Heart left ventricle (tissue), 16 donors: ENCODE data around the gene JMJD7. TPM values are rescaled to one million over a fixed set of nuclear protein-coding genes. Genes with fewer than 3 reads are reported as not detected.

Source experiments
- ATAC-seq, 4 donors: fragments of 200-7000 bp; cut with Tn5 transposase; one replicate each; pipeline ENCODE4 v1.9.1; 2020 to 2022; ENCODE audit warnings: moderate library complexity in 4 of 4, mild to moderate bottlenecking in 3 of 4, moderate number of reproducible peaks in 1 of 4
- DNase-seq, 5 donors: peaks; one replicate each; pipeline ENCODE4 v3.0.0-alpha.2; 2020
- H3K27ac ChIP-seq, 12 donors: fragments of 200-600 bp; sonication (generic) in 4 of 12; one replicate each; pipeline versions ENCODE4 v1.5.0 to v1.8.0; 2016 to 2022; ENCODE audit warnings: mild to moderate bottlenecking in 2 of 12
- H3K27me3 ChIP-seq, 9 donors: fragments of 200-600 bp; sonication (generic) in 2 of 9; one replicate each; pipeline versions ENCODE4 v1.5.1 to v1.8.0; 2016 to 2022; ENCODE audit warnings: mild to moderate bottlenecking in 3 of 9
- H3K36me3 ChIP-seq, 9 donors: fragments of 200-600 bp; sonication (generic) in 2 of 9; one replicate each; pipeline versions ENCODE4 v1.5.0 to v1.8.0; 2018 to 2022; ENCODE audit warnings: mild to moderate bottlenecking in 2 of 9
- H3K4me1 ChIP-seq, 12 donors: fragments of 200-600 bp; sonication (generic) in 4 of 12; one replicate each; pipeline versions ENCODE4 v1.5.0 to v1.8.0; 2016 to 2022; ENCODE audit warnings: mild to moderate bottlenecking in 3 of 12
- H3K4me3 ChIP-seq, 12 donors: fragments of 200-600 bp; sonication (generic) in 4 of 12; one replicate each; pipeline versions ENCODE4 v1.5.0 to v1.8.0; 2017 to 2022; ENCODE audit warnings: mild to moderate bottlenecking in 9 of 12, moderate library complexity in 4 of 12
- H3K9me3 ChIP-seq, 12 donors: fragments of 200-600 bp; sonication (generic) in 4 of 12; one replicate each; pipeline versions ENCODE4 v1.5.0 to v1.8.0; 2016 to 2022; ENCODE audit warnings: mild to moderate bottlenecking in 1 of 12
- CTCF ChIP-seq, 12 donors: fragments of 200-600 bp; sonication (generic) in 4 of 12; IDR thresholded peaks; one replicate each; pipeline versions ENCODE4 v1.5.0 to v1.8.0; 2018 to 2022; ENCODE audit warnings: antibody characterized with exemption in 12 of 12, mild to moderate bottlenecking in 5 of 12
- POLR2A ChIP-seq, 2 donors: fragments of 450-650 bp; IDR thresholded peaks; one replicate each; pipeline ENCODE4 v1.6.1; 2017; ENCODE audit warnings: antibody characterized with exemption in 2 of 2, mild to moderate bottlenecking in 2 of 2, moderate library complexity in 2 of 2
- WGBS, 4 donors: extraction: QIAGEN DNeasy Blood & Tissue Kit in 2 of 4; methylation state at CpG; one replicate each; pipeline versions ENCODE4 v1.1.5 to v1.1.7; 2013 to 2018; 5-methylcytosine and 5-hydroxymethylcytosine counted together
- intact Hi-C, 10 donors: fragments of 100-400 bp; cut with DNase I; formaldehyde crosslinking; loops; one replicate each; pipeline versions ENCODE4 v1.11.1 to v1.14.2; 2022
- polyA plus RNA-seq, 2 donors: library from polyadenylated mRNA; stranded (reverse); fragments of 200-250 nt; gene quantifications; one replicate each; pipeline ENCODE4 v1.2.3, GENCODE V29; 2013
- total RNA-seq, 9 donors: library from RNA; depleted of rRNA in 2 of 9; stranded (reverse); fragments of >200 nt in 2 of 9; fragmentation: NEBNext Ultra II Directional in 3 of 9; extraction: Animal tissue kit (Norgen Biotek cat#: 25700) in 3 of 9; gene quantifications; one replicate each; pipeline versions ENCODE4 v1.1.0 to v1.2.4, GENCODE V29; 2016 to 2023
- donor health status: ischemic (EF 13 %, LVEDD 7.1; RV severe dilation, severe dysfunction).
- donor health status: healthy with polysubstance abuse.
- donor health status: DM: no; HTN: yes; CAD: no.
- donor health status: DM: no; HTN: no; CAD: no.
- donor health status: ischemic (EF 25% LVEDD 6.9; RV normal size, moderate dysfunction).
- donor health status: ischemic (EF 25% LVEDD 5.7; RV mildly dilated, moderate dysfunction).
- donor health status: healthy.
- donor health status: DM: yes; HTN: yes; CAD: no.
- donor health status: ischemic (EF 35%, LVEDD 5.7; RV mildly dilated, moderate dysfunction).
- donor health status: nonischemic (EF 11% LVEDD 7.7; RV severe dilation, severe dysfunction).
- donor health status: DM: yes; HTN: yes; CAD: no.
- donor health status: PGD.
- donor health status: ischemic (EF 29% LVEDD 5.4; RV normal size, mild dysfunction).
- donor health status: nonischemic (EF 23%, LVEDD 6.1; RV moderate dilation, normal function).

JMJD7 gene
- total and polyA plus RNA-seq, 11 donors: 5.4 to 20.6 (median 11.8) TPM

- no peak overlapping the region for H3K4me3 ChIP-seq
- H3K27ac ChIP-seq: no peak overlapping the region
- no peaks in the 10 kb centered on the region for H3K9me3 ChIP-seq
- DNase-seq: peak in 1 of 5 donors; percentile 24
- intact Hi-C loops: loop anchor here in 2 of 10 donors (5.0 to 10.0 kb wide), 2 partner anchors 74 to 151 kb away; partner anchors contain the start of gene EHD4 (in 1 of the 2)
- no peak for TF ChIP-seq POLR2A (IDR thresholded peaks at IDR 0.05)
- no peak for TF ChIP-seq CTCF (IDR thresholded peaks at IDR 0.05)
- H3K36me3 ChIP-seq: peaks cover 0 to 62% (median 47%) of the 10 kb centered on the region in 9 donors
- peaks cover 0 to 8% (median 5%) of the 10 kb centered on the region in 12 donors for H3K4me1 ChIP-seq
- ATAC-seq: no peak
- no peaks in the 10 kb centered on the region for H3K27me3 ChIP-seq
- 86 to 96% (median 94%) methylated on average over 5 to 11 of the region's 11 CpGs for WGBS, 4 donors
Measured at GRCh38 chr15:41823502-41823901, 4.4 kb upstream of the JMJD7 start.

- no peaks in the 10 kb centered on the region for H3K27me3 ChIP-seq
- 94 to 95% (median 94%) methylated on average over 18 to 19 of the region's 19 CpGs for WGBS, 4 donors
- no peak overlapping the region for H3K27ac ChIP-seq
- H3K9me3 ChIP-seq: no peaks in the 10 kb centered on the region
- peaks cover 0 to 57% (median 42%) of the 10 kb centered on the region in 9 donors for H3K36me3 ChIP-seq
- TF ChIP-seq POLR2A (IDR thresholded peaks at IDR 0.05) (no peak), CTCF (IDR thresholded peaks at IDR 0.05) (no peak)
- no peak for ATAC-seq
- intact Hi-C loops: loop anchor here in 2 of 10 donors (5.0 to 10.0 kb wide), 2 partner anchors 73 to 151 kb away; partner anchors contain the start of gene EHD4 (in 1 of the 2)
- peak in 1 of 5 donors; percentile 23 for DNase-seq
- H3K4me3 ChIP-seq: no peak overlapping the region
- peaks cover 0 to 15% (median 11%) of the 10 kb centered on the region in 12 donors for H3K4me1 ChIP-seq
Measured at GRCh38 chr15:41824062-41824745, 3.7 kb upstream of the JMJD7 start.

GRCh38 chr15:41825145-41825544, 2.7 kb upstream of the JMJD7 start:
- H3K27me3 ChIP-seq: no peaks in the 10 kb centered on the region
- ATAC-seq: no peak
- no peaks in the 10 kb centered on the region for H3K9me3 ChIP-seq
- H3K4me3 ChIP-seq: no peak overlapping the region
- H3K27ac ChIP-seq: no peak overlapping the region
- TF ChIP-seq CTCF (IDR thresholded peaks at IDR 0.05): no peak
- no peak for TF ChIP-seq POLR2A (IDR thresholded peaks at IDR 0.05)
- WGBS, 4 donors: 84 to 97% (median 87%) methylated on average over 7 to 10 of the region's 10 CpGs
- H3K4me1 ChIP-seq: peaks cover 0 to 19% (median 13%) of the 10 kb centered on the region in 12 donors
- H3K36me3 ChIP-seq: peaks cover 0 to 49% (median 36%) of the 10 kb centered on the region in 9 donors
- intact Hi-C loops: loop anchor here in 6 of 10 donors (5.0 to 10.0 kb wide), 6 partner anchors 47 to 150 kb away; partner anchors contain the start of genes EHD4 (in 3 of the 6), SPTBN5 (in 2 of the 6) and MAPKBP1 (in 1 of the 6)
- no peak for DNase-seq
